AG10803 (cell line): ENCODE measurements around the gene RBPJL.
A peak's percentile ranks its signal among the peaks of the same experiment; 100 is the strongest.

Experiments
- DNase-seq: peaks from one replicate; pipeline ENCODE4 v3.0.0; 2010; ENCODE audit warnings: low read depth
- H3K4me3 ChIP-seq: 2 replicates; pipeline ENCODE4 v1.5.1; 2011; ENCODE audit warnings: mild to moderate bottlenecking, low read length, control low read depth
- CTCF ChIP-seq: conservative IDR thresholded peaks from 2 replicates; pipeline ENCODE4 v1.5.1; 2011; ENCODE audit warnings: mild to moderate bottlenecking, low read length, control low read depth, inconsistent platforms

Gene RBPJL

GRCh38 chr20:45339084-45339483 lies 32.4 kb downstream of the RBPJL start:
- TF ChIP-seq CTCF: no peak
- no peak for DNase-seq
- H3K4me3 ChIP-seq: no peak overlapping the region

- DNase-seq: no peak
- no peak overlapping the region for H3K4me3 ChIP-seq
- no peak for TF ChIP-seq CTCF
Observed at GRCh38 chr20:45339799-45340198, 33.2 kb downstream of the RBPJL start.

- H3K4me3 ChIP-seq: no peak overlapping the region
- DNase-seq: no peak
- TF ChIP-seq CTCF: no peak
Observed at GRCh38 chr20:45340236-45340847, 33.7 kb downstream of the RBPJL start.

- no peak for TF ChIP-seq CTCF
- H3K4me3 ChIP-seq: no peak overlapping the region
- no peak for DNase-seq
Observed at GRCh38 chr20:45340951-45341350, 34.3 kb downstream of the RBPJL start.

GRCh38 chr20:45341579-45341938 lies 34.9 kb downstream of the RBPJL start:
- no peak for TF ChIP-seq CTCF
- no peak for DNase-seq
- H3K4me3 ChIP-seq: peak overlapping the region; percentile 97

- no peak for DNase-seq
- no peak for TF ChIP-seq CTCF
- H3K4me3 ChIP-seq: peak overlapping the region; percentile 97
Observed at GRCh38 chr20:45341939-45342854, 35.6 kb downstream of the RBPJL start.
